Coronary artery (tissue), 2 donors: Measurements from ENCODE around the gene SLC27A5.
A peak's percentile ranks its signal among the peaks of the same experiment; 100 is the strongest.

Experiments used
- DNase-seq: peaks from one replicate; pipeline ENCODE4 v3.0.0-alpha.2; 2017; ENCODE audit warnings: low spot score
- H3K27ac ChIP-seq, 2 donors: fragments of 200-600 bp; sonication (generic); one replicate each; pipeline ENCODE4 v1.5.1; 2016 to 2019
- H3K4me3 ChIP-seq: fragments of 200-600 bp; sonication (generic); 2 replicates; pipeline ENCODE4 v1.5.1; 2016; ENCODE audit warnings: mild to moderate bottlenecking, moderate library complexity
- CTCF ChIP-seq: fragments of 200-600 bp; sonication (generic); IDR thresholded peaks from one replicate; pipeline ENCODE4 v1.5.1; 2019; ENCODE audit warnings: antibody characterized with exemption

SLC27A5 gene

GRCh38 chr19:58521651-58522050 lies 9.9 kb upstream of the SLC27A5 start:
- DNase-seq: no peak
- H3K4me3 ChIP-seq: no peak overlapping the region
- no peak overlapping the region for H3K27ac ChIP-seq
- TF ChIP-seq CTCF: no peak

GRCh38 chr19:58520257-58520599 lies 8.4 kb upstream of the SLC27A5 start:
- peak overlapping the region; percentile 91 to 98 for H3K27ac ChIP-seq
- DNase-seq: no peak
- no peak for TF ChIP-seq CTCF
- peak overlapping the region; percentile 93 for H3K4me3 ChIP-seq

- Histone ChIP-seq H3K4me3 (peak within 1 kb of the TSS; percentile 93), H3K27ac (peak within 1 kb of the TSS; percentile 91 to 98)
- TF ChIP-seq CTCF: peak; percentile 51
- DNase-seq: peak; percentile 95
These were observed 7.8 kb upstream of the SLC27A5 start, which contains the start of gene ZBTB45 for GRCh38 chr19:58519355-58520256. Gene ZBTB45, minus strand, starts transcription at chr19:58519810. Its CDS starts 2,137 bp downstream, at chr19:58517673.

- no peak for TF ChIP-seq CTCF
- DNase-seq: peak; percentile 78
These were observed 7.2 kb upstream of the SLC27A5 start for GRCh38 chr19:58519087-58519354.

GRCh38 chr19:58518256-58519086 lies 6.7 kb upstream of the SLC27A5 start:
- Histone ChIP-seq H3K4me3 (peak overlapping the region; percentile 93), H3K27ac (peak overlapping the region; percentile 91 to 98)
- no peak for DNase-seq
- no peak for TF ChIP-seq CTCF

More at GRCh38 chr19:58519087-58519354, 7.2 kb upstream of the SLC27A5 start:
- H3K4me3 ChIP-seq: peak overlapping the region; percentile 93
- H3K27ac ChIP-seq: peak overlapping the region; percentile 91 to 98

GRCh38 chr19:58516964-58517833 lies 5.4 kb upstream of the SLC27A5 start:
- DNase-seq: no peak
- peak overlapping the region in 1 of 2 donors; percentile 98 for H3K27ac ChIP-seq
- peak overlapping the region; percentile 93 for H3K4me3 ChIP-seq
- no peak for TF ChIP-seq CTCF
